Lung (tissue), 12 donors: ENCODE results near the gene RABGAP1L. TPM values are rescaled to one million over a fixed set of nuclear protein-coding genes. Genes with fewer than 3 reads are reported as not detected.
A peak's percentile ranks its signal among the peaks of the same experiment; 100 is the strongest.

ENCODE experiments used
- ATAC-seq: fragments of 200-7000 bp; cut with Tn5 transposase; one replicate; pipeline ENCODE4 v1.9.1; 2020; ENCODE audit warnings: moderate number of reproducible peaks; ENCODE audit not compliant: insufficient read depth, low FRiP score
- DNase-seq, 3 donors: peaks; one replicate each; pipeline ENCODE4 v3.0.0-alpha.2; 2013 to 2017
- H3K27ac ChIP-seq, 2 donors: one replicate each; pipeline ENCODE4 v1.5.1; 2013; ENCODE audit warnings: mild to moderate bottlenecking in 2 of 2, moderate library complexity in 2 of 2, control low read depth in 1 of 2, inconsistent platforms in 1 of 2, low read depth in 1 of 2, low read length in 1 of 2
- H3K27me3 ChIP-seq, 3 donors: one replicate each; pipeline ENCODE4 v1.5.1; 2013; ENCODE audit warnings: low read length in 2 of 3; ENCODE audit not compliant: control insufficient read depth in 3 of 3, insufficient read depth in 3 of 3
- H3K36me3 ChIP-seq, 4 donors: one replicate each; pipeline ENCODE4 v1.5.1; 2013; ENCODE audit warnings: low read length in 4 of 4, mild to moderate bottlenecking in 1 of 4, moderate library complexity in 1 of 4; ENCODE audit not compliant: control insufficient read depth in 4 of 4, insufficient read depth in 4 of 4
- H3K4me1 ChIP-seq, 5 donors: one replicate each; pipeline ENCODE4 v1.5.1; 2013; ENCODE audit warnings: low read length in 5 of 5, mild to moderate bottlenecking in 2 of 5, moderate library complexity in 1 of 5; ENCODE audit not compliant: control insufficient read depth in 5 of 5, insufficient read depth in 5 of 5
- H3K4me3 ChIP-seq: one replicate; pipeline ENCODE4 v1.5.1; 2013; ENCODE audit warnings: mild to moderate bottlenecking, control low read depth, moderate library complexity
- H3K9ac ChIP-seq, 2 donors: one replicate each; pipeline ENCODE4 v1.5.1; 2013; ENCODE audit warnings: low read length in 2 of 2, control low read depth in 1 of 2; ENCODE audit not compliant: insufficient read depth in 1 of 2
- H3K9me3 ChIP-seq, 4 donors: one replicate each; pipeline ENCODE4 v1.5.1; 2013; ENCODE audit warnings: low read length in 3 of 4, mild to moderate bottlenecking in 1 of 4, moderate library complexity in 1 of 4; ENCODE audit not compliant: control insufficient read depth in 4 of 4, insufficient read depth in 3 of 4
- WGBS, 2 donors: extraction: QIAGEN DNeasy Blood & Tissue Kit; methylation state at CpG; one replicate each; pipeline ENCODE4 v1.1.7; 2013; 5-methylcytosine and 5-hydroxymethylcytosine counted together
- polyA plus RNA-seq, 2 donors: library from polyadenylated mRNA; stranded (reverse); fragments of 200-250 nt; gene quantifications; one replicate each; pipeline ENCODE4 v1.2.1, GENCODE V29; 2013
- total RNA-seq, 2 donors: library from RNA; depleted of rRNA in 1 of 2; stranded (reverse); fragments of >200 nt in 1 of 2; gene quantifications; one replicate each; pipeline ENCODE4 v1.2.1, GENCODE V29; 2014 to 2021
- TF ChIP-seq, protein P1 (sequence below): IDR thresholded peaks from 2 replicates; pipeline ENCODE4 v1.5.1; 2012; ENCODE audit warnings: mild to moderate bottlenecking; ENCODE audit errors: control extremely low read depth, extremely low read depth
- donor health status: control.
- donor health status: control.
- donor health status: Bipolar disorder and iron deficiency.
- donor health status: healthy.
- donor health status: DM: yes; HTN: yes; CAD: no.

RABGAP1L gene
- total and polyA plus RNA-seq, 4 donors = 16.0 to 123 (median 44.5) TPM

GRCh38 chr1:174686213-174686612 lies 526.9 kb downstream of the RABGAP1L start:
- Histone ChIP-seq H3K27me3 (no peaks in the 10 kb centered on the region), H3K9ac (no peak overlapping the region), H3K4me3 (no peak overlapping the region), H3K9me3 (no peaks in the 10 kb centered on the region), H3K27ac (no peak overlapping the region), H3K4me1 (peaks cover 0 to 6% (median 0%) of the 10 kb centered on the region in 5 donors), H3K36me3 (no peaks in the 10 kb centered on the region)
- ATAC-seq = no peak
- no peak for DNase-seq
- TF ChIP-seq, protein P1, sequence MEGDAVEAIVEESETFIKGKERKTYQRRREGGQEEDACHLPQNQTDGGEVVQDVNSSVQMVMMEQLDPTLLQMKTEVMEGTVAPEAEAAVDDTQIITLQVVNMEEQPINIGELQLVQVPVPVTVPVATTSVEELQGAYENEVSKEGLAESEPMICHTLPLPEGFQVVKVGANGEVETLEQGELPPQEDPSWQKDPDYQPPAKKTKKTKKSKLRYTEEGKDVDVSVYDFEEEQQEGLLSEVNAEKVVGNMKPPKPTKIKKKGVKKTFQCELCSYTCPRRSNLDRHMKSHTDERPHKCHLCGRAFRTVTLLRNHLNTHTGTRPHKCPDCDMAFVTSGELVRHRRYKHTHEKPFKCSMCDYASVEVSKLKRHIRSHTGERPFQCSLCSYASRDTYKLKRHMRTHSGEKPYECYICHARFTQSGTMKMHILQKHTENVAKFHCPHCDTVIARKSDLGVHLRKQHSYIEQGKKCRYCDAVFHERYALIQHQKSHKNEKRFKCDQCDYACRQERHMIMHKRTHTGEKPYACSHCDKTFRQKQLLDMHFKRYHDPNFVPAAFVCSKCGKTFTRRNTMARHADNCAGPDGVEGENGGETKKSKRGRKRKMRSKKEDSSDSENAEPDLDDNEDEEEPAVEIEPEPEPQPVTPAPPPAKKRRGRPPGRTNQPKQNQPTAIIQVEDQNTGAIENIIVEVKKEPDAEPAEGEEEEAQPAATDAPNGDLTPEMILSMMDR = no peak

GRCh38 chr1:174689524-174689923 lies 530.2 kb downstream of the RABGAP1L start:
- Histone ChIP-seq H3K27me3 (no peaks in the 10 kb centered on the region), H3K36me3 (no peaks in the 10 kb centered on the region), H3K9ac (no peak overlapping the region), H3K27ac (no peak overlapping the region), H3K4me3 (no peak overlapping the region), H3K4me1 (no peaks in the 10 kb centered on the region), H3K9me3 (no peaks in the 10 kb centered on the region)
- 79 to 91% methylated on average over 1 of the region's 1 CpG for WGBS, 2 donors
- no peak for DNase-seq
- TF ChIP-seq, protein P1 = no peak
- ATAC-seq = no peak

DNA sequence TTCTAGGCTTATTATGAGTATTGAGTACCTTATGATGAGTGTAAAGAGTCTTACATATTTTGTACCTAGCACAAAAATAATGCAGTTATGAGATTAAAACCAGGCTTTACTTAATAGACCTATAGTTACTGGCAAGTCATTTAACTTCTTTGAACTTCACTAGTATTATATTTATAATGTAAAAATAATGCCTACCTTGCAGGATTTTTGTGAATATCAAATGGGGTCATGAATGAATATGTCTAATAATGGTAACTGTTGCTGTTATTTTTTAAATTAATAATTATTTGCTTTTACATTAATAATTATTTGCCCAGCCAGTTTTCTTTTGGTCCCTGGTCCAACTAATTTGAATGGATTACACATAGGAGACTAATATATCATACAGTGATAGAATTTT lies 530.9 kb downstream of the RABGAP1L start:
- Histone ChIP-seq H3K27ac (no peak overlapping the region), H3K36me3 (no peaks in the 10 kb centered on the region), H3K4me3 (no peak overlapping the region), H3K4me1 (no peaks in the 10 kb centered on the region), H3K9ac (no peak overlapping the region), H3K9me3 (no peaks in the 10 kb centered on the region), H3K27me3 (no peaks in the 10 kb centered on the region)
- no peak for ATAC-seq
- DNase-seq = no peak
- TF ChIP-seq, protein P1 = no peak

GRCh38 chr1:174692313-174692712 lies 533.0 kb downstream of the RABGAP1L start:
- TF ChIP-seq, protein P1 = no peak
- no peaks in the 10 kb centered on the region for H3K4me1 ChIP-seq
- H3K9me3 ChIP-seq = peaks cover 0 to 3% (median 0%) of the 10 kb centered on the region in 4 donors
- no peak overlapping the region for H3K27ac ChIP-seq
- ATAC-seq (no peak), DNase-seq (peak in 1 of 3 donors; percentile 13)
- 93 to 100% methylated on average over 1 of the region's 1 CpG for WGBS, 2 donors
- H3K4me3 ChIP-seq = no peak overlapping the region
- no peak overlapping the region for H3K9ac ChIP-seq
- no peaks in the 10 kb centered on the region for H3K27me3 ChIP-seq
- H3K36me3 ChIP-seq = peaks cover 0 to 3% (median 0%) of the 10 kb centered on the region in 4 donors
